Mesothelial cell of epicardium (in vitro differentiated cells): ENCODE data around the gene NTRK3. TPM values are rescaled to one million over a fixed set of nuclear protein-coding genes. Genes with fewer than 3 reads are reported as not detected.

Experiments
- DNase-seq, 2 experiments: peaks; one replicate each; pipeline ENCODE4 v3.0.0; 2021; ENCODE audit warnings: low spot score in 2 of 2; ENCODE audit not compliant: unreplicated experiment in 2 of 2
- H3K27ac Mint-ChIP-seq: 2 replicates; pipeline ENCODE4 v1.8.0; 2021; ENCODE audit warnings: mixed read lengths
- H3K27me3 Mint-ChIP-seq: 2 replicates; pipeline ENCODE4 v1.8.0; 2021; ENCODE audit warnings: low read depth, mixed read lengths
- H3K36me3 Mint-ChIP-seq: 2 replicates; pipeline ENCODE4 v1.8.0; 2021; ENCODE audit warnings: mixed read lengths
- H3K4me1 Mint-ChIP-seq: 2 replicates; pipeline ENCODE4 v1.8.0; 2021; ENCODE audit warnings: mixed read lengths
- H3K4me3 Mint-ChIP-seq: 2 replicates; pipeline ENCODE4 v1.8.0; 2021; ENCODE audit warnings: mild to moderate bottlenecking, moderate library complexity, mixed read lengths
- H3K9me3 Mint-ChIP-seq: 2 replicates; pipeline ENCODE4 v1.8.0; 2021; ENCODE audit warnings: mixed read lengths
- CTCF ChIP-seq: fragments of 200-600 bp; sonication (generic); IDR thresholded peaks from one replicate; pipeline ENCODE4 v1.5.0; 2021; ENCODE audit warnings: antibody characterized with exemption; ENCODE audit not compliant: unreplicated experiment
- total RNA-seq: library from RNA; stranded (reverse); gene quantifications from 3 replicates; pipeline ENCODE4 v1.2.1, GENCODE V29; 2021

The NTRK3 gene
- total RNA-seq, 1 donor from 2014 or later: 2.1 TPM

- no peaks in the 10 kb centered on the region for H3K9me3 Mint-ChIP-seq
Observed at GRCh38 chr15:88179562-88179961, 77.0 kb downstream of the NTRK3 start.

GRCh38 chr15:88178631-88179030 is 77.9 kb downstream of the NTRK3 start:
- H3K27me3 Mint-ChIP-seq: peaks cover 59% of the 10 kb centered on the region
- H3K9me3 Mint-ChIP-seq: no peaks in the 10 kb centered on the region
- H3K27ac Mint-ChIP-seq: no peak overlapping the region
- no peak for TF ChIP-seq CTCF
- H3K4me3 Mint-ChIP-seq: no peak overlapping the region
- DNase-seq: no peak
- H3K36me3 Mint-ChIP-seq: no peaks in the 10 kb centered on the region
- no peaks in the 10 kb centered on the region for H3K4me1 Mint-ChIP-seq

More at GRCh38 chr15:88179562-88179961, 77.0 kb downstream of the NTRK3 start:
- no peak overlapping the region for H3K27ac Mint-ChIP-seq
- H3K4me3 Mint-ChIP-seq: no peak overlapping the region
- no peak for DNase-seq
- H3K27me3 Mint-ChIP-seq: peaks cover 62% of the 10 kb centered on the region
- TF ChIP-seq CTCF: no peak
- H3K4me1 Mint-ChIP-seq: no peaks in the 10 kb centered on the region
- no peaks in the 10 kb centered on the region for H3K36me3 Mint-ChIP-seq

- Mint-ChIP-seq H3K27ac (no peak overlapping the region), H3K4me3 (no peak overlapping the region), H3K27me3 (peaks cover 64% of the 10 kb centered on the region), H3K9me3 (no peaks in the 10 kb centered on the region), H3K36me3 (no peaks in the 10 kb centered on the region), H3K4me1 (no peaks in the 10 kb centered on the region)
- no peak for DNase-seq
- TF ChIP-seq CTCF: no peak
Observed at GRCh38 chr15:88177451-88177850, 79.1 kb downstream of the NTRK3 start.

GRCh38 chr15:88174571-88174970 is 82.0 kb downstream of the NTRK3 start:
- Mint-ChIP-seq H3K27me3 (peaks cover 62% of the 10 kb centered on the region), H3K36me3 (no peaks in the 10 kb centered on the region), H3K9me3 (no peaks in the 10 kb centered on the region), H3K4me1 (no peaks in the 10 kb centered on the region), H3K27ac (no peak overlapping the region), H3K4me3 (no peak overlapping the region)
- no peak for DNase-seq
- no peak for TF ChIP-seq CTCF

- TF ChIP-seq CTCF: no peak
- no peaks in the 10 kb centered on the region for H3K36me3 Mint-ChIP-seq
- no peaks in the 10 kb centered on the region for H3K4me1 Mint-ChIP-seq
- DNase-seq: peak; percentile 40 to 68
- H3K27me3 Mint-ChIP-seq: peaks cover 27% of the 10 kb centered on the region
- no peak overlapping the region for H3K4me3 Mint-ChIP-seq
- H3K27ac Mint-ChIP-seq: no peak overlapping the region
- H3K9me3 Mint-ChIP-seq: no peaks in the 10 kb centered on the region
Observed at GRCh38 chr15:88166082-88166993, 90.2 kb downstream of the NTRK3 start.
